ENCODE measurements around the gene CD36.

CD36 gene

GRCh38 chr7:80629023-80629422 lies 9.4 kb upstream of the CD36 start:
- DNase-seq, result no peak

DNA sequence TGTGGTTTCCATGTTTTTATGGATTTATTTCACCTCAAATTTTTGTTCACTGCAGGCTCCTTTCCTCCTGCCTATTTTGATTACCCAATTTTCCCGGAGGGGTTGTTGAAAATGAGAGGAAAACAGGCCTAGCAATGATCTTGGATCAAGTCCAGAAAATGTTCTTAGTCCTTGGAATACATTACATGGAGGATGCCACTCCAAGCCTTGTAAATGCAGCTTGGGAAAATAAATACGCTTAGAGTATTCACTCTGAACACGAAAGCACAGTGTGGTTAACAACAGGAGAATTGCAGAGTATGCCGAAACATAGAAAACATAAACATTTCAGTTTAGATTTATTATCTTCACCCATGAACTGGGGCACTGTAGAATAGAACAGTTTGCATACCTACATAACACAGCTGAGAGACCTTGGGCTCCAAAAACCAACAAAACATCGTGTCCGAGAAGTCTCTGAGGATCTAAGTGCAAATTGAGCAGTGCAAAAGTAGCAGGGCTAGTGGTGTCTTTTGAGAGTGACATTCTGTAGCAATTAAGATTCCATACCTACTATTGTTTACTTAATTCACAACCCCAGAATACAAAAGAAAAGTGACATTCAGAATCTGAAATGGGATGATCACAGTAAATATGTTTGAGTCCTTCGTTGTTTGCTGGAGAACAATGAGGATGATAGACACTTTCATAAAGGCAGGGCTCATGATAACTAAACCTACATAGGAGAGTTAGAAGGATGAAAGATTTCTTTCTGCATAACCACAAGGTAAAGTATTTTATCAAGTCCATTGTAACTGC lies 7.6 kb upstream of the CD36 start:
- DNase-seq, result peak; percentile 40

DNA sequence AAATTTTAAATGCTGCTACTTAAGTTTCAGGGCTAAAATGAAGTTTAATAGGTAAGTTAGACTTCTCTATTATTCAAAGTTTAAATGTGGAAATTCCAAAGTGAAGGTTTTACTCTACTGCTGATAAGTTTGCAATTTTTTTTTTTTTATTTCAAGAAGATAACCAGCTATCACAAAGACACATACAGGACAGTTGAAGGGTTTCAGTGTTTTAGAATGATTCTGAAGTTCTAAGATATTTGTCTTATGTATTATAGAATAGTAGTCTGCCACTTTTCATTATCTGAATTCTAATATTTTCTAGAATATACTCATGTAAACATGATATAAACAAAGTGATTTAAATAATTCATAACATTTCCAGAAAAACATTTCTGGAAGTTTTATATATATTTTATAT lies 7.0 kb upstream of the CD36 start:
- DNase-seq, result no peak

- no peak for DNase-seq
Observed at GRCh38 chr7:80632139-80632538, 6.3 kb upstream of the CD36 start.

- DNase-seq, result no peak
Observed at GRCh38 chr7:80632819-80633218, 5.6 kb upstream of the CD36 start.

DNA sequence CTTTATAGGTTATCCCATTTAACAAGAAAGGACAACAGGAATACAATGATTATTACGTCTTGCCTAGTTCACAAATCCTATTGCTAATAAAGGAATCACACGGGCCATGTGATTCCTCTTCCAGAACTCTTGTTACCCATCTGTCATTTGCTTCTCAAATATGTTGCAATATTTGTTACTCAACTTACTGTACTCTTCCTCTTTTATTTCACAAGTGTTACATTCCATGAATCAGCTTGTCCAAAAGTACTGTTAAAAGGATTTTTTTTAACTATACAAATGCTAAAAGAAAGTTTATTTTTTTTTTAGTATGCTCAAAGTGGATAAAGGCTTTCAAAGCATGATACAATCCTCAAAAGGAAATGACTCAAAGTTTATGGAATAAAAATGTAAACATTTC lies 3.9 kb upstream of the CD36 start:
- peak; percentile 9 for DNase-seq

- DNase-seq, result no peak
Observed at GRCh38 chr7:80635533-80635932, 2.9 kb upstream of the CD36 start.

DNA sequence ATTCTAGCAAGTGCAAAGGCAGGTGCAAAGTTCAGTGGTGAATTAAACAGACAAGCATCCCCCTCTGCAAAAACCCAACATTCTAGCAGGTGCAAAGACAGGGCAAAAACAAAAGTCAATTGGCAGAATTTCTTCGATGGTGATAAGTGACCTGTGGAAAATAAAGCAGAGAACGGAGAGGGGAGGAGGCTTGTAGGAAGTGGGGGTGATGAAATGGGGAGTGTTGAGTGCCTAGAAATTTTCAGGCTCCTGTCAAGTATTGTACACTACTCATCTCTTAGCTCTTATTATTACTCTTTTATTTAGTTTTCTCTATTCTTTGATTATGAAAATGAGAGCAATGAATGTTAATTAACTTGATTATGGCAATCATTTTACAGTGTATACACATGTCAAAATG lies 2.4 kb upstream of the CD36 start:
- DNase-seq, result no peak

DNA sequence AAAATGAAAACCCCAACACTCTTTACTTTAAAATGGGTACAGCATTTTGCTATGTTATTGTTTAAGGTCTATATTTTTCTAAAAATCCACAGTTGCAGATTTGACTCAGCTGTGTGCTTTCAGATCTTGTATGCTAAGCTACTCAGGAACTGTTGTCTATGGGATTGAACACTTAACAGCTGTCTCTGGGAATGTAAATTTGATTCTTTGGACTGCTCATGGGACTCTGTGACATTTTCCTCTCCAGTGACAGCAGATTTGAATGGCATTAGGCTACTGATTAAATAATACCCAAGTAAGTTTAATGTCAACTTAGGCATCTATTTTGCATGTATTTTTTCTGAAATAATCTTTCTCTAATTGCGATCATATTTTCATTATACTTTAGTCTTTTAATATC lies 1.7 kb upstream of the CD36 start:
- no peak for DNase-seq

DNA sequence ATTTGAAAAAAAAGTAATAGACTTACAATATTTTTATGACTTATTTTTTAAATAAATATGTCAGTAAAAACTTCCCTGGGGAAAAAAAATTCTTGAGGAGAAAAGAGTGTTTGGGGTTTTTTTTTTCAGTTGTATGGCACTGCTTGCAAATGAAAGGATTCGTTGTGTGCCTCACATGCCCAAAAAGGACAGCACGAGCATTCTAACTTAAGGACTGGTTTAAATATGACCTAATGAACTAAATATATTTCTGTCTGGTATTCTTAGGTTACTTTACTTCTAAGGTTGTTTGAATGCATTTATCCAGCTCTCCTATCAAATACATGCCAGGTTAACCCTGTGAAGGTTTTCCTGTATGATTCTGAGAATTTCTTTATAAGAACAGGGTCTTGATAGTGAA lies 988 bp upstream of the CD36 start:
- DNase-seq, result no peak

GRCh38 chr7:80639011-80639410 lies 569 bp downstream of the CD36 start:
- DNase-seq, result no peak

DNA sequence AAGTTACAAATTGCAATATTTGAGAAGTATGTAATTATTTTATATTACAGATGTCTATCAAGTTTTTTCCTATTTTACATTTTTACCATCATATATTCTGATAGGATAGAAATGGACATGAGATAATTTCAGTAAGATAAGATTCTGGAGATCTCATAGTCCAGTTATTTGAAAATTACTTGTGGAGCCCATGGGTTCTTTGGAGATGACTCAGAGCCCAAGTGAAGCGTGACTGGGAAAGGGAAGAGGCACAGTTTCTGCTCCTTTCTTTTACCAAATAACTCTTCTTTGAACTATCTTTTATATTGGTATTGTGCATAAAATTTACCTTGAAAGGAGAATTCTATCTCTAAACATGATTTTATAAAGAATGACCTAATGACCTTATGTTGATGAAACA lies 2.4 kb downstream of the CD36 start:
- DNase-seq, result peak; percentile 42

- DNase-seq, result no peak
Observed at GRCh38 chr7:80641548-80641947, 3.1 kb downstream of the CD36 start.

DNA sequence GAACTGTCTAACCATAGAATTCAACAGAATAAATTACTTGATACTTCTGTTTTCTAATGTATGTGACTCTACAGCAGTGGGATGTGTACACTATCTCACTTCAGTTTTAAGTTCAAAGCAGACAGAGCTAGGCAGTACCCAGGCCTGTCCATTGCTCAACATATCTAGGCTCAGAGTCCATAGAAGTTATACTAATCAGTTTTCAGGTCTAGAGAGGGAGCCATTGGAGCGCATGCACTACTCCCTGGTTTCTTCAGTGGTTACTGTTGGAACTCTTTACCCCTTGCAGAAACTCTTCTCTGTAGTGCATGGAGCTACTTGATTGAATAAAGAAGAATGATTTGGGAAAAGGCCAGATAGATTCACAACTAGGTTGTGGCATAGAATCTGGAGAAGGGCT lies 4.4 kb downstream of the CD36 start:
- no peak for DNase-seq

DNA sequence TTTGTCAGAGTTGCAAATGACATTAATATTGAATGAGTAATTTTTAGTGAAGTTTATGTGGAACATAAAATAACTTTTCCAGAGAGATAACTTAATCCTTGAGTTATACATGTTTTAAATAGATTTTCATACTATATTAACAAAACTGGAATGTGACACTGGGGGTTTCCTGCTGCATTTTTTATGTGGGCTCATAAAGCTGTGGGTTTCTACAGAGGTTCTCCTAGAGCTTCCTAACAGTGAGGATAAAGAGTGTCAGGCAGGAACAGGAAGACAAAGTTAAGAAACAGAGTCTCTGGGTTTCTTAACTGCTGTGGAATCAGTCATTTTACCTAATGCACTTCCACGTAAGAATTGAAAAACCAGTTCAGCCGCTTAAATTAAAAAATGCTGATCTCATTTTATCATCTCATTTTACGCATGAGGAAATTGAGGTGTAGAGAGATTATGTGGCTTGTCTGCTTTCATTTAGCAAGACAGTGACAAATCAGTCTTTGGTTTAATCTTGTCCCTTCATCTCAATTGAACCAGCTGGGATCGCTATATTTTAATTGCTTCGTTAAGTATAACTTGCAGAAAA lies 5.0 kb downstream of the CD36 start:
- DNase-seq, result no peak

- DNase-seq, result no peak
Observed at GRCh38 chr7:80644054-80644453, 5.6 kb downstream of the CD36 start.

DNA sequence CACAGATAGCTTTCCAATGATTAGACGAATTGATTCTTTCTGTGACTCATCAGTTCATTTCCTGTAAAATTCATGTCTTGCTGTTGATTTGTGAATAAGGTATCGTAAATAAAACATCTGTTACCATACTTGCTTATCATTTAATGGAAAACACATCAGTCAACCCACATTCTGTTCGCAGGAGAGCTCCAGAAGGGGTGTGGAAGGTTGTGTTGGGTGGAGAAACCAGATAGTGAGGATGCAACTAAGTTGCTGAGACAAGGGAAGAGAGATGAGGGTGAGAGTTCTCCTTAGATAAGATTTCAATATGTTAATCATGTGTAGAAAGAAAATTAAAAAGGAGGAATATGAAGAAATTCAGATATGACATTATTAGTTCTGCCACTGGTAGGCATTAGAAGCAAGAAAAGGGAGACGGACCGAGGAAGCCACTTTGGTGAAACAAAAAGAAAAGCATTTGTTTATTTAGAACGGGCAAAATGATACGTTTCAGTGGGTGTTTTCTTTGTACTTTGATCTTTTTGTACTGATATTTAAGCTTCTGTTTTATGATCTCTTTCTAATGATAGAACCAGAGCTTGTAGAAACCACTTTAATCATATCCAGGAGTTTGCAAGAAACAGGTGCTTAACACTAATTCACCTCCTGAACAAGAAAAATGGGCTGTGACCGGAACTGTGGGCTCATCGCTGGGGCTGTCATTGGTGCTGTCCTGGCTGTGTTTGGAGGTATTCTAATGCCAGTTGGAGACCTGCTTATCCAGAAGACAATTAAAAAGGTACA lies 7.8 kb downstream of the CD36 start:
- no peak for DNase-seq

- DNase-seq, result no peak
Observed at GRCh38 chr7:80647436-80647835, 9.0 kb downstream of the CD36 start.

- DNase-seq, result no peak
Observed at GRCh38 chr7:80648031-80648600, 9.7 kb downstream of the CD36 start.

DNA sequence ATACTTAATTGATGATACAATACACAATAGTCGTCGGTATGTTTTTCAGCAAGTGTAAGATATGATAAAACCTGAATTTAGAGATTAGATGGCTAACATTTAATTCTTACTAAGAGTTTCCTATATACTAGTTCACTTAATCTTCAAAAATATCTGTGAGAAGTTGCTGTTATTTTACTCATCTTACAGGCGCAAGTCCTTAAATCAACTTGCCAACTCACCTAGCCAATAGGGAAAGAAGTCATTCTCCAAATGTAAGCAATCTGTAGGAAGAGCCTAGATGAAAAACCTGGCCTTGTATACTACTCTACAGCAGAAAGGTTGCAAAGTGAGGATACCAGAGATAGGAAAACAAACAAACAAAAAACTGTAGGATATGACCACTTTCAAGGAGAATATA lies 10.6 kb downstream of the CD36 start:
- DNase-seq, result no peak

DNA sequence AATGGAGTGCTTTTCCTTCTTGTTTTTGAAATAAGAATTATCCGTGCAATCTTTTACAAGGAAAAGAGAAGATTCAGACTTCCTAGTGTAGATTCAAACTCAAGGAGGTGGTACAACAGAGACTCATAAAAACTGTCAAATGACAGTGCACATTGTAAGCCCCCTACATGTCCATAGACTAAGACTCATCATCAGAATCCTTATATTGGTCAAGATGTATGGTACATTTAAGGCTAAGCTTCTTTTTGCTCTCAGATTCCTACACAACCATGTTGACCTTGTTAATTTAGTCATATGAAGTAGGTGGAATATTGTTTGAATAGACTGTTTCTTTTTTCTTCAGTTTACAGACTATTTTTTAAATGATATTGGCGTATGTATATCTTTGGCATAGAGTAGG lies 11.6 kb downstream of the CD36 start:
- DNase-seq, result no peak

DNA sequence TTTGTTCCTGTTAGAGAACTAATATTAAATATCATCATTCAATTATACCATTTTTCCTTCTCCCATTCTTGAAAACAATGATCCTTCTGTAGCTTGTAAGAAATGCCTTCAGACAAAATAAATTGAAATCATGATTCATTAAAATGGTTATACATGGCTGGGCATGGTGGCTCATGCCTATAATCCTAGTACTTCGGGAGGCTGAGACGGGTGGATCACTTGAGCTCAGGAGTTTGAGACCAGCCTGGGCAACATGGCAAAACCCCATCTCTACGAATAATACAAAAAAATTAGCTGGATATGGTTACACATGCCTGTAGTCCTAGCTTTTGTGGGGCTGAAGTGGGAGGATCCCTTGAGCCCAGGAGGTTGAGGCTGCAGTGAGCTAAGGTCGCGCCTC lies 13.0 kb downstream of the CD36 start:
- no peak for DNase-seq

DNA sequence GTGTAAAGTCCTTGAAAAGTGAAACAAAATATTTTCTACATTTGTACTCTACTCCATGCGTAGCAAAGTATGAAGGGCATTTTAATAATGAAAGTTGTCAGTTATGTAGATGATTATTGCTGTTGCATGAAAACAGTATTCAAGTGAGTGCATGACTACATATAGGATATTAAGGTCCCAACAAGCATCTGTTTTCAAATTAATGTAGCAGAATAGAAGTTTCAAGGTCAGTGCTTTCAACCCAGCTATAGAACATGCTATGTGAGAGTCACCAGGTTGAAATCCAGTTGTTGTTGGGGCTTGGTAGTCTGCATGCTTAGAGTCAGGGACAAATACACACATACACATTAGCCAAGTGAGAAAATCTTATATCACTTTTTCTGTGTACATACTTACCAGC lies 14.8 kb downstream of the CD36 start:
- DNase-seq, result no peak

DNA sequence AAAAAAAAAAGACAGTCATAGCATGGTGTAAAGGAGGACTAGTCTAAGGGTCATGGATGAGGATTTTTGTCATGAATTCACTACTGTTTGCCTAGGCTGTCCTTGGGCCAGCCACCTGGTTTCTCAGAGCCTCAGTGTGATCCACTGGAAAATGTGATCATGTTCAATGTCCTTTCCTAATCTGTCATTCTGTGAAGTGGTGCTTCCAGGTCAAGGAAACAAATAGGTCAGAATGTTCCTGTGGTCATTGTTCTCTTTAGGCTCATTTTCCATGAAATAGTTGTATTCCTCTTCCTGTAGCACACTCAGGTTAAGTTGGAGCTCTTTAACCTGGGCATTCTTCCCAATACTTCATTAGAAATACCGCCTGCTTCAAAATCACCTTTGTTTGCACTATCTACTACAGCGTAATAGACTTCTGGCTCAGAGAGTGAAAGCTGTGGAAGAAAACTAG lies 16.5 kb downstream of the CD36 start:
- DNase-seq, result no peak

Data from DMS53 (cell line).